ENCODE measurements around the gene NUP160.

Gene NUP160

DNA sequence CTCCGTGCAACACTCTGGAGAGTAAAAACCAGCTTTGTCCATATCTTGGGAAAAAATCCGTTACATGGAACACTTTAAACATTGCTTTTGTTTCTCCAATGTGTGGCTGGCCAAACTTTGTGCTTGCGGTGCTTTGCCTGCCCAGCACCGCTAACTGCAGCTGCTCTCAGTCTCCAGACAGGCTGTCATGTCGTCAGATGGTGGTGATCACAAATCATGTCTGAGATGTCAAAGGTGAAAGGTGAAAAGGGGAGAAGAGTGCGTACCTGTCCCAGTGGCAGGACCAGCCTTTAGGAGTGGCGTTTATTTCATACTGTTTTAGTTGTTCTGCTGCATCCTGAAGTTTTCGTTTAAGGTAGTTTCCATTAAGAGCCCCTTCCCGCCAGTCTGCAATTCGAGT is 115.9 kb downstream of the NUP160 start:
- TF ChIP-seq, protein P1, sequence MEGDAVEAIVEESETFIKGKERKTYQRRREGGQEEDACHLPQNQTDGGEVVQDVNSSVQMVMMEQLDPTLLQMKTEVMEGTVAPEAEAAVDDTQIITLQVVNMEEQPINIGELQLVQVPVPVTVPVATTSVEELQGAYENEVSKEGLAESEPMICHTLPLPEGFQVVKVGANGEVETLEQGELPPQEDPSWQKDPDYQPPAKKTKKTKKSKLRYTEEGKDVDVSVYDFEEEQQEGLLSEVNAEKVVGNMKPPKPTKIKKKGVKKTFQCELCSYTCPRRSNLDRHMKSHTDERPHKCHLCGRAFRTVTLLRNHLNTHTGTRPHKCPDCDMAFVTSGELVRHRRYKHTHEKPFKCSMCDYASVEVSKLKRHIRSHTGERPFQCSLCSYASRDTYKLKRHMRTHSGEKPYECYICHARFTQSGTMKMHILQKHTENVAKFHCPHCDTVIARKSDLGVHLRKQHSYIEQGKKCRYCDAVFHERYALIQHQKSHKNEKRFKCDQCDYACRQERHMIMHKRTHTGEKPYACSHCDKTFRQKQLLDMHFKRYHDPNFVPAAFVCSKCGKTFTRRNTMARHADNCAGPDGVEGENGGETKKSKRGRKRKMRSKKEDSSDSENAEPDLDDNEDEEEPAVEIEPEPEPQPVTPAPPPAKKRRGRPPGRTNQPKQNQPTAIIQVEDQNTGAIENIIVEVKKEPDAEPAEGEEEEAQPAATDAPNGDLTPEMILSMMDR (IDR thresholded peaks at IDR 0.05) = no peak
- no peak overlapping the region for H3K4me3 ChIP-seq
- H3K9me3 ChIP-seq = no peaks in the 10 kb centered on the region
- peaks cover 98 to 100% (median 99%) of the 10 kb centered on the region in 3 donors for H3K36me3 ChIP-seq
- no peaks in the 10 kb centered on the region for H3K4me1 ChIP-seq
- no peaks in the 10 kb centered on the region for H3K27me3 ChIP-seq
- intact Hi-C loops (cut with DNase I; ENCODE audit: low total_unique reads) = no loop called here
- no peak for DNase-seq
- no peak overlapping the region for H3K27ac ChIP-seq

DNA sequence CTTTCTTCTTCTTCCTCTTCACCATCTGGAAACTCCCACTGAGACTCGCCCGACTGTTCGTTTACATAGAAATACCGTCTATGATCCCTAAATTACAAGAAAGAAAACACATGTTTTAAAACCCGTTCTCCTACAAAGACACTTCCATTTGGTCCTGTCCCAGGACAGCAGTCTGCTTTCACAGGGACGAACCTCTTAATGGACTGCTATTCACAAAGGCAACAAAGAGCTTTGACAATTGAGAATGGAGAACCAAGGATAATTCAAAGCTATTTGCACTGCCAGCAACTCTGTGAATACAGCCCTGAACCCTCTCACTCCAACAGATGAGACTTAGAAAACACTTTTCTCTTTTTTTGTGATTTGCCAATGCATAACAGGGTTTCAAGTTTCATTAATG is 116.7 kb downstream of the NUP160 start:
- Histone ChIP-seq H3K27ac (no peak overlapping the region), H3K36me3 (peaks cover 94 to 98% (median 96%) of the 10 kb centered on the region in 3 donors), H3K27me3 (no peaks in the 10 kb centered on the region), H3K9me3 (no peaks in the 10 kb centered on the region), H3K4me3 (no peak overlapping the region), H3K4me1 (no peaks in the 10 kb centered on the region)
- intact Hi-C loops (cut with DNase I; ENCODE audit: low total_unique reads) = no loop called here
- no peak for DNase-seq
- TF ChIP-seq, protein P1 (IDR thresholded peaks at IDR 0.05) = no peak

Measured in tibial artery (tissue), 4 donors.